Skin of body (tissue), 2 donors: ENCODE data around the gene APOLD1. TPM values are rescaled to one million over a fixed set of nuclear protein-coding genes. Genes with fewer than 3 reads are reported as not detected.
"Not testable (repeated sequence)": the region's sequence is repeated elsewhere in the genome, so short reads cannot be mapped to it uniquely, and the experiment has no call there.

Experiments
- DNase-seq: peaks from one replicate; lab custom pipeline; 2025; lab: John Stamatoyannopoulos, UW
- total RNA-seq: library from RNA; depleted of rRNA; stranded (reverse); fragments of >200 nt; gene quantifications from one replicate; pipeline ENCODE4 v1.2.3, GENCODE V29; 2014

Gene APOLD1, protein sequence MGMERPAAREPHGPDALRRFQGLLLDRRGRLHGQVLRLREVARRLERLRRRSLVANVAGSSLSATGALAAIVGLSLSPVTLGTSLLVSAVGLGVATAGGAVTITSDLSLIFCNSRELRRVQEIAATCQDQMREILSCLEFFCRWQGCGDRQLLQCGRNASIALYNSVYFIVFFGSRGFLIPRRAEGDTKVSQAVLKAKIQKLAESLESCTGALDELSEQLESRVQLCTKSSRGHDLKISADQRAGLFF
- total RNA-seq: 21.2 TPM

DNA sequence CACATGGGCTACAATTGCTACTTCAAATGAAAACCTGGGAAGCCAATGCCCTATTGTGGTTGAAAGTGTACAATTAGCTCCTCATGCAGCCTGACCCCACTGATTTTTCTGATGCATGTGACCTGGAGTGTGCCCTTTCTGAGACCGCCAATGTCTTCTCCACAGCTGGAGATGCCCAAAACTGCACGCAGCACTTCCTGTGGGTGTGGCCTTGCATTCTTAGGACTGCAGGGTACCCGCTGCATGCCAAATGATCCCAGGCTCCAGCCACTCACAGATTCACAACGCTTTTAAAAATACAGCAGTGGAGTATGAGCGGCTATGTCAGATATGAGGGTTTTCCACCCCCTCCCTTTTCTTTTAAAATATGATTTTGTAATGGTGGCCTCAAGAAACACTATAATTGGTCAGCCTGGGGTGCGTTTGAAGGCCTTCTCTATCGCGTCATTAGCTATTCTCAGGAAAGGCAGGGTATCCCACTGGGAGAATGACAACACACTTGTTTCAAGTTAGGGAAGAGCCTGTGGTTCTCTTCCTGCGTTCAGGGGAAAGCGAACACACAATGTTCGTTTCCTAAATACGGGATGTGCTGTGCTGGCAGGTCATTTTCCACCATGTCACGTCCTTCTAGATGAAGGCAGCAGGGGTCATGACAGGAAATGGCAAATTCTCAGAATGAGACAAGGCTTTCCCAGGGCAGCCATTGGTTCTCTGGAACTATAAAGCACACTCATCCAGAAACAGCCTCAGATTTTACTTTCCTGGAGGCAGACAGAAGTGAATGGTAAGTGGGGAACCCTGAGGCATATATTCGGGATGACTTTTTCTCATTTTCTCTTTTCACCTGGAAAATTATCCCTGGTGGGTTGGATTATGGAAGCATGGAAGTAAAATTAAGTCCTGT lies at the start of gene APOLD1:
TSS of gene APOLD1 (plus strand) at position 749 of the 904 bp plus-strand sequence. CDS start at position 782, 33 bp downstream.
- peak; percentile 77 for DNase-seq

DNA sequence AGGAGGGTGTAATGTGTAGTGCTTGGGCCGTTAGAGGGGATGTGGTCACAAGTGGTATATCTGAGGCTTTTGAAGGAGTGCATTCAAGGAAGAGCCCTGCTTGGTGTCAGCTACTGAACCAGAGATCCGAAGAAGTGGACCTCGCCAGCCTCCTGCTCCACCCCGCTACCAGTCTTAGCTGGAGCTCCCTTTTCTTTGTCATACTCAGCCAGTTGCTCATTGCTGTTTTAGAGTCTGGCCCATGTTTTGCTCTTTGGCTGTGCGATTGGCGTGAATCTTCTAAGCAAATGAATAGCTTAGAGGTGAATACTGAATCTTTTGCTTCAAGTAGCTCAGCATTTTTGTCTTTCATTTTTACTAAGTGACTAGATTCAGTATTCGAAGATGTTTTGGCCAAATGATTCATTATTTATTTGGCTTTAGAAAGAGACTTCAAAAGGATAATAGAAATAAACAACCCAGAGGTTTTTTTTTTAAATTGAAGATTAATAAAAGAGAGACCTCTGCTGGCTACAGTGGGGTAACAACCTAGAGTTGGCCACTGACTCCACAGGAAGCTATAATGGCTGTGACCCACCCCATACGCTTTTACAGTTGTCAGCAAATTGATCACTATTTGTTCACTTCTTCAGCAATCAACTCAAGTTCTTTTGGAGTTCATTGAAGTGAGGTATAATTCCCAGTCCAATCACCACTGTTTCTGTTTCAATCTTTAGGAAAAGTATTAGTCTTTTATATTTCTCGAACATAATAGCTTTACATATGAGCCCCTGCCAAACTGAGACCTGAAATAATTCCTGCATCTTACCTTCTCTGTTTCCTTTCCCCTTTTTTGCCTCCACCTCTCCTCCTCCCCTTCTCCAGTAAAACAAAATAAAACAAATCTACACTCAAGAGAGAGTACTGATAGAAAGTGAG lies 48.4 kb upstream of the APOLD1 start:
- no peak for DNase-seq

DNA sequence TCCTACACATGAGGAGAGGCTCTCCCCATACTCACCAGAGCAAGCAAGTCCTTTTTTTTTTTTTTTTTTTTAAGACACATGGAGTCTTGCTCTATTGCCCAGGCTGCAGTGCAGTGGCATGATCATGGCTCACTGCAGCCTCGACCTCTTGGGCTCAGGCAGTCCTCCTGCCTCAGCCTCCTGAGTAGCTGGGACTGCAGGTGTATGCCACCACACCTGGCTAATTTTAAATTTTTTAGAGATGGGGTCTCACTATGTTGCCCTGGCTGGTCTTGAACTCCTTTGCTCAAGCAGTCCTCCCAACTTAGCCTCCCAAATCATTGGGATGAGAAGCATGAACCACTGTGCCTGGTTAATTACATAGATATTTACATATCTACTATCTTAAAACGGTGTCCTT lies 47.3 kb upstream of the APOLD1 start:
- DNase-seq: not testable (repeated sequence)

DNA sequence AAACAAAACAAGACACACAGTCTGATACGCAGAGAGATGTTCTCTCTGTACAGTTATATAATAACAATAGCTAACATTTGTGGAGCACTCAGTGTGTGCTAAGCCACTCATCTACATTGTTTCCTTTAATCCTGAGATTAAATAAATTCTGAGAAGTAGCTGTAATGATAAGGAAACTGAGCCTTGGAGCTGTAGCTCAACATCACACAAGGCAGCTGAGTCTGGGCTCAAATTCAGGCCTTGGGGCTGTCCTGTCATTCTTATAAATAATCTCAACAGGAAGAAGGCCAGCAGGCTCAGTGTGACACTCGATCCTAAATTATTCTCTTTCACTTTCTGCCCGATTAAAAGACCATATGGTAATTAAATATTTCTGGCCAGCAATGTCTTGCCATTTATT lies 43.8 kb upstream of the APOLD1 start:
- no peak for DNase-seq

DNA sequence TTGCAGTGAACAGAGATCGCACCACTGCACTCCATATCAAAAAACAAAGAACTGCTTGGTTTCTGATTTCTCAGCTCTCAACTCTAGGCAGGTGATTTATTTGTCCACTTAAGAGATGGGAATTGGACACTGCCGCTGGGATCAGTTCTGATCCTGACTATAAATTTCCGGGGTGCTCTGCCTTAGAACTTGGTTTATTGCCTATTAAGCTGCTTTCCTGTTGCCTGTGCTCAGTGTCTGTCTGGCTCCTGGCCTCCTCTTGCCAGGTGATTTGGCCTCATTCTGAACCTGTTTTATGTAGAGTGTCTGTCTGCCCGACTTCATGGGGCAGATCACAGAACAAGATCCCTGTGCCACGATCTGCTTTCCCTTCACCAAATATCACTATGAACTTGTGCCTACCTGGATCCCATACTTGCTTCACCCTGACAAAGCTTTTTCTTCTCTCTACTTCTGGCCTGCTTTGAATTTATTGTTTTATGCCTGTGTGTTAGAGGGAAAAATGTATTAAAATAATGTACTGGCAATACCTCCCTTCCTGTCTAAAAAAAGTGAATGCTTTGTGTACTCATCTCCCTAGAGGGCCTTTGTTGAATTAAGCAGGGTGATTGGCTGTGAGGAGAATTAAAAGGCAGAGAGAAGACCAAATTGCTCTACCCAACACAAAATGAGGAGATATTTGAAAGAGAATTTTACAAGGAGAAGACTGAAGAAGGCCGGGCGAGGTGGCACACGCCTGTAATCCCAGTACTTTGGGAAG lies 40.7 kb upstream of the APOLD1 start:
- no peak for DNase-seq

DNA sequence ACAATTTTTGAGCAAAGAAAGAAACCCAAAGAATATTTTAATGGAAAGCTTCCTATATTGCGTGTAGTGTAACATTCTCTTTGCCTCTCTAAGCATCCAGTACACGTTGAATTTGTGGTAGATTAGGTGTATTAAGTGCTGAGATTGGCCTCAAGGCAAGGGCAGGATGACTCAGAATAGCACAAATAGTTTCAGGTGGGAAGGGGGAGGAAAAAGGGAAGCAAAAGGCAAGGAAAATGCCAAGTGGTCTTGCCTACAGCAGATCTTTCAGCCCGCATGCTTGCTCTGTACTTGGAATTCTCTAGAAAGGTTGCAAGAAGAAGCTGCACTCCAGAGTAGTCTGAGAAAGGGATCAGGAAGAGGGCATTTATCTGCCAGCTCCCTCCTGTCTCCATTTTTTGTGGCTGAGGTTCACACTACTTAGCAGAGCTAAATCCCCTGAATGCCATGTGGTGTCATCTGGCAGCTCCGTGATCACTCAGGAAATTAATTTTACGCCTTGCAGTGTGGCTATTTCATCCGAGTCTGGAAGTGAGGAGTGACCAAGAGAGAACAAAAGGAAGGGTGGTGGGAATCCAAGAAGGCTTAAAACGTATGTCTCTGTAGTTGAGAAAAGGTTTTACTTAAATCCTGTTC lies 39.8 kb upstream of the APOLD1 start:
- DNase-seq: no peak

DNA sequence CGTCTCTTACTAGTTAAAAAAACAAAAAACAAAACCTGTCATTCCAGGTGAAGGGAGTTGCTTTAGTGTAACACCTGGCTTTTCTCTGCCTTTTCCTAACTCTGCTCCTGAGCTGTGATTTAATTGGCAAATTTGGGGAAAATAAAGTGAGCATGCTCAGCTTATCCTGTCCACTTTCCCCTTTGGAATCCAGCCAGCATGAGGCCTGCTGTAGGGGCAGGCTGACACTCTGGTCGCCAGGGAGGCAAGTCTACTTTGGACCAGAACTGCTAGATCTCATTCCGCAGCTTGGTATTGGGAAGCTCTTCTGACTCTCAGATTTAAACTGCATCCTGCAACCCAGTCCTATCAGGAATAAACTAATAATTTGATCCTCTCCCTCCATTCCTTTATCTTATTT lies 38.2 kb upstream of the APOLD1 start:
- DNase-seq: no peak

DNA sequence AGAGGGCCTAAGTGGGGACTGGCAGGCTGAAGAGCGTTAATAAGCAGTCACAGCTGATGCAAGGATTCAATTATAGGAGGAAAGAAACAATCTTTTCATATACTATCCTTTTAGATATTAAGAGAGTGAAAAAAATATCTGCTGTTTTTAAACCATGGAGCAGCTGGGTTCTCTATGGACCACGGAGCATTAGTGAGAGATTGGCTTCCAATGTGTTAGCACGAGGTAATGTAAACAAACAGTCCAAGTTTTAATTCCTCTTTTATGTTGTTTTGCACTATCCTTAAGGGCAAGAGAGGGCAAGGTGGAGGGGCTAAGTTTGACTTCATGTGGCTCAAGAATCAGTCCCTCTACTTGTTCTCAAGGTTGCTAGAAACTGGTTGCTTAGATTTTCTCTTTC lies 37.4 kb upstream of the APOLD1 start:
- DNase-seq: no peak

DNA sequence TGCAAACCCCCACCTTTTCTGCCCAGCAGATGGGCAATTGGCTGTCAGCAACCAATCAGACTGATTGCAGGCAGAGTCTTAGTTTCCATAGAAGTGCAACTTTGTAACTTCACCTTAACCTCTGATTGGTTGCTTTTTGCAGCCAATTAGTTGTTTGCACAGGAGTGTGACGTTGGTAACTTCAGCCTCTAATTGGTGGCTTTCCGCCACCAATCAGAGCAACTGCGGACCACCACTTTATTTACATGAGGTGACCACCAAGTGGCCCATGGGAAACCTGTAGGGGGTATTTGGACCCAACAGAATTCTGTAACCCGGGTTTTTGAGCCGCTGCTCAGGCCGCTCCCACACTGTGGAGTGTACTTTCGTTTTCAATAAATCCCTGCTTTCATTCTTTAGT lies 36.0 kb upstream of the APOLD1 start:
- DNase-seq: no peak

DNA sequence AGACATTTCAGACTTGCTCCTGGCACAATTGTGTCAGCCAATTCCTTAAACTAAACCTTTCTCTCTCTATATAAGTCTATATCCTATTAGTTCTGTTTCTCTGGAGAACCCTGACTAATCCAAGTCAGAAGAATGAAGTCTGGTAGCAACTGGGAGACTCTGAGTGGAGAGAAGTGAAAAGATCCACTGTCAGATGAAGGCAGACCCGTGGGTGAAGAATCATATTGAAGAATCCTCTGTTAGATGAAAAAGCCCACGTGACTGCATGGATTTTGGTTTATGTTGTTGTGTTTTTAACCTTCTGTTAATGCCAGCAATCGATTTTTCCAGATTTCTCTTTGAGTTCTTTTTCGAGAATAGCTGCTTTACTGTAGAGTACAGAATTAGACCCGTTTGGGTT lies 29.5 kb upstream of the APOLD1 start:
- DNase-seq: no peak

DNA sequence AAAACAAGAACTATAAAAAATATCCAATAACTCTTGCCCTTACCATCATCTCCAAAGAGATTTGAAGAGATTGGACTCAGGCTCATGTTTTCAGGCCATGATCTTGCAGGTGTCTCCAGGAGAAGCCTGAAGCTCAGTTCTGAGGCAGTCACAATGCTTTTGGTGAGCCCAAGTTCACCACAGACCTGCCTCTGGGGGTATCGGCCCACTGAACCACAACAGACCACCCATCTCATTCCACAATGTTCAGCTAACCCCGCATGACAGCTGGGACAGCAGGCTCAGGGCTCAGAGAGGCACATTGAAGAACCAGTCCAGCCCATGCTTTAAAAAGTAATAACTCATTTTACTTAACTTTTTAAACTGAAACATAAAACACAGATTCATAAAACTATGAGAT lies 28.3 kb upstream of the APOLD1 start:
- no peak for DNase-seq

DNA sequence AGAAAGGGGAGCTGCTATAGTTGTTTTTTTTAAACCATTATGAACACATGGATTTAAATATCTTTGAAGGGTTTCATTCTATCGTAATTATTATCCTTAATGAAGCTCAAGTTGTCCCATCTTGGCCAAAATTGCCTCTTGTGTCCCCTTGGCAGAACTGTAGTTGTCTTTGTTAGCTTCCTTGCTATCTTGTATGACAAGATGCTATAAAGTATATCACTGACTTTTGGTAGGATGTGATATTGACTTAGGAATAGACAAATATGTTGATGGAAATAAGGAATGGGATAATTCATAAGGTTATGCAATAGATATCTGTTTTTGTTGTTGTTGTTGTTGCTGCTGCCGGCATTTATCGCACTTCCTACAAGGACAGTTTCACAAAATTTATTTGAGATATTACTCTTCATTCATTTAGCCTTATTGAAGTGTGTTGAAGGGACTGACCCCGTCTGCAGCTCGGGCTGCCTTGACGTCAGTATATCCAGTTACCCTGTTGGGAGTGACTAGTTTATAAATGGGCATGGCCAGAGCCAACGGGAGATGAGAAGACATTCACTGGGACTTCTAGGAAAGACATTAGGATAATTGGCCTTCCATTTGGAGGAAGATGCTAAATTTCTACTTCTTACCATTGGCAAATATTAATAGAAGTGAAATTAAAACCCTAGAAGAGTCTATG lies 26.1 kb upstream of the APOLD1 start:
- no peak for DNase-seq

DNA sequence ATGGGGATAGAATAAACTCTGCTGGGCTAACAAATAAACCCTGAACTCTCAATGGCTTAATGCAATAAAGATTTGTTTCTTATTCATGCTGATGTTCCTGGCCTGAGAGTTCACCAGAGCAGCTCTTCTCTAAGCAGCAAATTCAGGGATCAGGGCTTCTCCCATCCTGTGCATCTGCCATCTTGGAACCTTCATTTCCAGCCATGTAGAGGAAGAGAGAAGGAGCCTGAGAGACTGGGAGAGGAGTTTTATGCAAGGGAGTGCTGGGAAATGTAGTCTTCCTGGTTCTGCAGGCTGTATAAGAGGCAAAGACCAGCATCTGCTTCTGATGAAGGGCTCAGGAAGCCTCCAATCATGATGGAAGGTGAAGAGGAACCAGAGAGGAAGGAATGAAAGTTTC lies 20.6 kb upstream of the APOLD1 start:
- no peak for DNase-seq

DNA sequence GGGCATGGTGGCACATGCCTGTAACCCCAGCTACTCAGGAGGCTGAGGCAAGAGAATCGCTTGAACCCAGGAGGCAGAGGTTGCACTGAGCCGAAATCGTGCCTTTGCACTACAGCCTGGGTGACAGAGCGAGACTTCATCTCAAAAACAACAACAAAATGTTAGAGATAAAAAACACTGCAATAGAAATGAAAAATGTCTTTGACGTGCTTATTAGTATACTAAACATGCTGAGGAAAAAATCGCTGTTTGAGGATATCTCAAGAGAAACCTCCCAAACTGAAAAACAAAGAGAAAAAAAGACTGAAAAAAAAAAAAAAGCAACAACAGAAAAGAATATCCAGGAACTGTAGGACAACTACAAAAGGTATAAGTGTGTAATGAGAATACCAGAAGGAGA lies 15.2 kb upstream of the APOLD1 start:
- no peak for DNase-seq

DNA sequence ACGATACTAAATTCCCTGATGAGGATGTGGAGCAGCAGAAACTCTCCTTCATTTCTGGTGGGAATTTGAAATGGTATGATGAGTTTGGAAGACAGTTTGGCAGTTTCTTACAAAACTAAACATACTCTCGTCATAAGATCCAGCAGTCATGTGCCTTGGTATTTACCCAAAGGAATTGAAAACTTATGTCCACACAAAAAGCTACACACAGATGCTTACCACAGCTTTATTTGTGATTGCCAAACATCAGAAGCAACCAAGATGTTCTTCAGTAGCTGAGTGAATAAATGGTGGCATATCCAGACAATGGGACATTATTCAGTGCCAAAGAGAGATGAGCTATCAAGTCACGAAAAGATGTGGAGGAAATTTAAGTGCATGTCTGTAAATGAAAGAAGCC lies 10.7 kb upstream of the APOLD1 start:
- DNase-seq: no peak

DNA sequence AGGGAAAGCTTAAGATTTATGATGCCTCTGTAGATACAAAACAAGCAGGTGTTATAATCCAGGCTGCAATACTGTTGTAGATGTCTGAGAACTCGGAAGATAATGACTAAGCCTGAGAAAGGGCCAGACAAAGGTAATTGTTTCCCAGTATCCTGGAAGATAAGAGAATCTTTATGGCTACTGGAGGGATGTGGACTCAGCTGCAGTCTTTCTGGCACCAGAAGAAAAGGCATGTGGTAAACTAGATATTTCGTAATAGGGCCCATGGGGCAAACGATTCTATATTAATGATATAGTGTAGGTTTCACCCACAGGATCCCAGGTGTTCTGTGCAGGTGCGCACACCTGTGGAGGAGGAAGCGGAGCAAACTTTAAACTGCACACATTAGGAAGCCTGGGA lies 9.2 kb upstream of the APOLD1 start:
- no peak for DNase-seq

DNA sequence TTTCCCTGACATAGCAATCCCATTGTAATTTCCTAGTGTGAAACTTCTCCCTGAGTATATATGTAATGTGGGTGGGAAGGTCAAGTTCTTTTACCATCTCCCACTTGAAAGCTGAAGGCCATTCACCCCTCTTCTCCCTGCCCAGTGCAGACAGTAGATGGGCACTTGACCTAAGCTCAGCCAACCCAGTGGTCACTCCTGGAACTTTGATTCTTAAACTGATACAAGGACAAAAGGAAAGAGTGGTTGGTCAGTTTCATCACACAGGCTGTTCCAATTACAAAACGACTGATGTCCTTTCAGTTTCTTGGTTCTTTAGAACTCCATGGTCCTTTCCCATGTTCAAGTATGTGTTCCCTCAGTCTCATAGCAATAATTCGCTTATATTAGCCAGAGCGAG lies 8.4 kb upstream of the APOLD1 start:
- no peak for DNase-seq

DNA sequence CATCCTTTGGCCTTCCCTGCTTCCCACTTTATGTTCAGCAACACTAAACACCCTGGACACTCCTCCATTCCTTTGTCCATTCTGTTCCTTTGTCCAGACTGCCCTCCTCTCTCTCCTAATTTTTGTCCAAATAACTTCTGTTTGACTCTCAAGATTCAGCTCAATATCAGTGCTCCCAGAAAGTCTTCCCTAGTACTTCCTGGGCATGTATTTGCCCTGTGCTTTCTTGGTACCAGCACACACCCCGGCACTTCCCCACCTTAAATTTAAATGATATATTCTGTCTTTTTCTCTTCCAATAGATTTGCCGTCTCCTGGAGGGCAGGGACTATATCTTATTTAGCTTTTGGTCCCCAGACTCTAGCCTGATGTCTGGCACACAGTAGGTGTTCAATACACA lies 6.5 kb upstream of the APOLD1 start:
- no peak for DNase-seq

DNA sequence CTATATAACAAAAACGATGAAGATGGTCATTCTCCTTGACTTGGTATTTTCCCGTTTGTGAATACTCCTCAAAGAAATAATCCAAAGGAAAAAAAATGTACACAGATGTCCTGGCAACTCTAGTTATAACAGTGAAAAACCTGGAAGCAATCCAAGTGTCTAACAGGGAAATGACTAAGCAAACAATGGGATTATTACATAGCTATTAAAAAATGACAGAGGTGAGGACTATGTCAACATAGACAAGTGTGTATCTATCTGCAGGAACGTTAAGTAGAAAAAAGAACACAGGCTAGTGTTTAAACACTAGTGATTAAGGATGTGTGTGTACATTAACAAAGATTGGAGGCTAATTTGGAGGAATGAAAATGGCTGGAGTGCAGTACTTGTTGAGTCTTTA lies 5.9 kb upstream of the APOLD1 start:
- peak; percentile 36 for DNase-seq

DNA sequence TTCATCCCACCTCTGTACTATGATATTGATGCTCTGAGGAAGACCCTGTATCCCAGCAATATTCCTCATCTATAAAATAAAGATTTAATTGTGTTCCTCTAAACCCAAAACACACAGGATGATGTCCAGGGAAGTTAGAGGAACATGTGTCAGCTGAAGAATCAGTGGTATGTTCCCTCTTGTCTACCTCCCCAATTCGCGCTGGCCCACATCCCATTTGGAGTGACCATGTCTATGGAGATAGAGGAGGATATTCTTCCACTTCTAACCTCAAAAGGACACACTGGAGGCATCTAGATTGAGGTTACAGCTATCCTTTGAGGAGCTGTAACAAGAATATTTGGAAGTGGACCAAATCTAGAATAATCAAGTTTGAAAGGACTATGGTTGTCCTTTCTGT lies 1.3 kb upstream of the APOLD1 start:
- DNase-seq: no peak
